H1 (cell line): Measurements from ENCODE around the gene GABRA4. TPM values are rescaled to one million over a fixed set of nuclear protein-coding genes. Genes with fewer than 3 reads are reported as not detected.

ENCODE experiments used
- CTCF ChIA-PET: fragments of 300-600 bp; sonication (Branson Sonifier 250); formaldehyde crosslinking; loops from one replicate; lab custom pipeline; 2021; ENCODE audit not compliant: partially characterized antibody; lab: Charles Lee
- POLR2A ChIA-PET: fragments of 300-600 bp; sonication (Branson Sonifier 250); formaldehyde crosslinking; loops from one replicate; lab custom pipeline; 2021; ENCODE audit warnings: inconsistent platforms; ENCODE audit not compliant: partially characterized antibody; lab: Charles Lee
- DNase-seq, 2 experiments: peaks; one replicate each; pipeline versions ENCODE4 v3.0.0 to v3.0.0-alpha.2; 2010 to 2022; ENCODE audit warnings: low spot score in 2 of 2, low read depth in 1 of 2, mixed read lengths in 1 of 2
- FAIRE-seq: peaks from 2 replicates; lab custom pipeline; 2011; peaks lifted over from hg19 to GRCh38; lab: Jason Lieb, UNC
- H2AFZ ChIP-seq: 2 replicates; pipeline ENCODE4 v1.8.1; 2012; ENCODE audit warnings: low read length, inconsistent platforms
- H2AK5ac ChIP-seq: 2 replicates; pipeline ENCODE4 v1.6.1; 2013; ENCODE audit warnings: low read depth, low read length
- H2BK120ac ChIP-seq: replicated peaks from 2 replicates; pipeline ENCODE3; 2013; ENCODE audit warnings: low read depth, low read length, inconsistent platforms
- H2BK12ac ChIP-seq: 2 replicates; pipeline ENCODE4 v1.6.1; 2013; ENCODE audit warnings: low read depth, low read length
- H2BK15ac ChIP-seq: 2 replicates; pipeline ENCODE4 v1.6.1; 2013; ENCODE audit warnings: low read length
- H2BK20ac ChIP-seq: 2 replicates; pipeline ENCODE4 v1.6.1; 2013; ENCODE audit warnings: low read length
- H2BK5ac ChIP-seq: 2 replicates; pipeline ENCODE4 v1.6.1; 2013; ENCODE audit warnings: low read depth, low read length
- H3K14ac ChIP-seq: 2 replicates; pipeline ENCODE4 v1.6.1; 2013; ENCODE audit warnings: inconsistent platforms; ENCODE audit not compliant: insufficient read length
- H3K18ac ChIP-seq: 2 replicates; pipeline ENCODE4 v1.6.1; 2013; ENCODE audit warnings: low read length; ENCODE audit errors: extremely low read depth
- H3K23ac ChIP-seq: 2 replicates; pipeline ENCODE4 v1.6.1; 2013; ENCODE audit warnings: inconsistent platforms; ENCODE audit not compliant: insufficient read length
- H3K23me2 ChIP-seq: 2 replicates; pipeline ENCODE4 v1.6.1; 2013; ENCODE audit warnings: low read depth, low read length
- H3K27ac ChIP-seq: 2 replicates; pipeline ENCODE4 v1.6.1; 2011; ENCODE audit warnings: low read depth, low read length, inconsistent platforms
- H3K27me3 ChIP-seq, 4 experiments: replicated peaks in 1 of 4; 1 replicate in 1 of 4; 2 replicates in 3 of 4; pipeline versions ENCODE4 v1.6.1 to v1.8.1; 2011 to 2013; ENCODE audit warnings: low read length in 3 of 4, mild to moderate bottlenecking in 3 of 4, inconsistent platforms in 2 of 4, mixed read lengths in 2 of 4, moderate library complexity in 1 of 4; ENCODE audit not compliant: control insufficient read depth in 3 of 4, insufficient read depth in 3 of 4; ENCODE audit errors: extremely low read depth in 1 of 4
- H3K36me3 ChIP-seq, 4 experiments: 2 replicates each; pipeline versions ENCODE4 v1.6.1 to v1.8.1; 2011 to 2013; ENCODE audit warnings: mild to moderate bottlenecking in 4 of 4, low read length in 3 of 4, moderate library complexity in 2 of 4, control low read depth in 1 of 4, inconsistent platforms in 1 of 4; ENCODE audit not compliant: insufficient read depth in 4 of 4, control insufficient read depth in 2 of 4
- H3K4ac ChIP-seq: replicated peaks from 2 replicates; pipeline ENCODE3; 2013; ENCODE audit warnings: low read length, low read depth, mixed read lengths, inconsistent platforms; ENCODE audit not compliant: insufficient read length
- H3K4me1 ChIP-seq, 4 experiments: replicated peaks in 1 of 4; 1 replicate in 1 of 4; 2 replicates in 3 of 4; pipeline versions ENCODE4 v1.6.1 to v1.8.1; 2011 to 2013; ENCODE audit warnings: low read length in 3 of 4, inconsistent platforms in 2 of 4, mixed read lengths in 1 of 4; ENCODE audit not compliant: insufficient read depth in 4 of 4, control insufficient read depth in 3 of 4
- H3K4me2 ChIP-seq, 2 experiments: 2 replicates each; pipeline versions ENCODE4 v1.6.1 to v1.8.1; 2011 to 2013; ENCODE audit warnings: low read depth in 2 of 2, low read length in 2 of 2, control low read depth in 1 of 2, inconsistent platforms in 1 of 2, mild to moderate bottlenecking in 1 of 2; ENCODE audit not compliant: insufficient read depth in 1 of 2
- H3K4me3 ChIP-seq, 4 experiments: fragments of 200-600, 300-600 bp in 1 of 4; sonication (generic), shearing (Covaris generic), sonication (Bioruptor Twin) in 1 of 4; 2 replicates each; pipeline versions ENCODE4 v1.5.1 to v1.8.1; 2011 to 2016; ENCODE audit warnings: low read length in 4 of 4, low read depth in 3 of 4, control low read depth in 2 of 4, inconsistent platforms in 2 of 4, mild to moderate bottlenecking in 2 of 4, mixed read lengths in 1 of 4, moderate library complexity in 1 of 4; ENCODE audit not compliant: insufficient read depth in 2 of 4; ENCODE audit errors: extremely low read depth in 1 of 4
- H3K56ac ChIP-seq: replicated peaks from 2 replicates; pipeline ENCODE3; 2013; ENCODE audit warnings: low read depth, mild to moderate bottlenecking, mixed read lengths, low read length, inconsistent platforms; ENCODE audit not compliant: insufficient read length
- H3K79me1 ChIP-seq: 2 replicates; pipeline ENCODE4 v1.6.1; 2013; ENCODE audit warnings: low read depth, low read length, control low read depth
- H3K79me2 ChIP-seq, 2 experiments: 2 replicates each; pipeline versions ENCODE4 v1.6.1 to v1.8.1; 2012 to 2013; ENCODE audit warnings: low read length in 2 of 2, mild to moderate bottlenecking in 2 of 2, inconsistent platforms in 1 of 2; ENCODE audit not compliant: insufficient read depth in 2 of 2, control insufficient read depth in 1 of 2
- H3K9ac ChIP-seq, 4 experiments: replicated peaks in 1 of 4; 1 replicate in 1 of 4; 2 replicates in 3 of 4; pipeline versions ENCODE4 v1.6.1 to v1.8.1; 2011 to 2013; ENCODE audit warnings: low read depth in 3 of 4, low read length in 3 of 4, control low read depth in 2 of 4, mild to moderate bottlenecking in 2 of 4, moderate library complexity in 2 of 4, inconsistent platforms in 1 of 4; ENCODE audit errors: extremely low read depth in 1 of 4
- H3K9me3 ChIP-seq, 2 experiments: 2 replicates each; pipeline versions ENCODE4 v1.6.1 to v1.8.1; 2012 to 2013; ENCODE audit warnings: mild to moderate bottlenecking in 2 of 2, moderate library complexity in 2 of 2, control low read depth in 1 of 2, inconsistent platforms in 1 of 2, low read depth in 1 of 2, low read length in 1 of 2, mixed read lengths in 1 of 2; ENCODE audit not compliant: insufficient read depth in 2 of 2
- H4K20me1 ChIP-seq, 2 experiments: replicated peaks in 1 of 2; 2 replicates each; pipeline versions ENCODE3 to v1.8.1; 2011 to 2013; ENCODE audit warnings: inconsistent platforms in 2 of 2, low read length in 2 of 2, mild to moderate bottlenecking in 1 of 2; ENCODE audit not compliant: insufficient read depth in 2 of 2, control insufficient read depth in 1 of 2
- H4K5ac ChIP-seq: 2 replicates; pipeline ENCODE4 v1.6.1; 2013; ENCODE audit warnings: low read length, low read depth, mixed read lengths, inconsistent platforms; ENCODE audit not compliant: insufficient read length
- H4K8ac ChIP-seq: 2 replicates; pipeline ENCODE4 v1.8.0; 2013; ENCODE audit warnings: mild to moderate bottlenecking, moderate library complexity, low read length, inconsistent platforms; ENCODE audit not compliant: insufficient read depth; ENCODE audit errors: extremely low read depth
- H4K91ac ChIP-seq: replicated peaks from 2 replicates; pipeline ENCODE3; 2013; ENCODE audit warnings: low read length, mixed read lengths, inconsistent platforms; ENCODE audit not compliant: insufficient read length
- CHD1 ChIP-seq: IDR thresholded peaks from 2 replicates; pipeline ENCODE4 v1.6.1; 2012; ENCODE audit warnings: low read depth, low read length, improper control_type of control experiment
- EGR1 ChIP-seq: IDR thresholded peaks from 2 replicates; pipeline ENCODE4 v1.6.1; 2011; ENCODE audit warnings: low read depth, low read length, borderline replicate concordance
- FOSL1 ChIP-seq: IDR thresholded peaks from 2 replicates; pipeline ENCODE4 v1.6.1; 2011; ENCODE audit warnings: mild to moderate bottlenecking, low read depth, low read length, moderate library complexity; ENCODE audit not compliant: insufficient read depth
- KDM5A ChIP-seq: fragments of 200-600 bp; IDR thresholded peaks from 2 replicates; pipeline ENCODE4 v1.7.1; 2012; ENCODE audit warnings: mild to moderate bottlenecking, low read length, inconsistent platforms, mixed read lengths
- ZNF274 ChIP-seq: IDR thresholded peaks from 2 replicates; pipeline ENCODE4 v1.7.0; 2012; ENCODE audit warnings: low read length, borderline replicate concordance; ENCODE audit errors: extremely low read depth
- WGBS, 2 experiments: shearing (Covaris generic) in 1 of 2; methylation state at CpG; one replicate each; pipeline versions ENCODE4 v1.1.6 to v1.1.7; 2013 to 2015; ENCODE audit warnings: low lambda C conversion rate in 2 of 2, mixed read lengths in 2 of 2, inconsistent platforms in 1 of 2, low coverage in 1 of 2, missing lambda C conversion rate in 1 of 2; ENCODE audit not compliant: insufficient replicate concordance in 2 of 2, insufficient coverage in 1 of 2, insufficient read length in 1 of 2; ENCODE audit errors: extremely low coverage in 1 of 2, missing lambda C conversion rate in 1 of 2; 5-methylcytosine and 5-hydroxymethylcytosine counted together
- polyA plus RNA-seq, 7 experiments: library from polyadenylated mRNA; depleted of rRNA in 3 of 7; stranded (reverse) in 5 of 7; unstranded in 2 of 7; fragments of >200 nt in 5 of 7; fragments of 200-250 nt in 2 of 7; gene quantifications; 1 replicate in 5 of 7; 2 replicates in 1 of 7; 4 replicates in 1 of 7; pipeline versions ENCODE4 v1.2.1 to v1.2.3, GENCODE V29; 2011 to 2013; ENCODE audit warnings: missing spikeins in 2 of 7, mixed read lengths in 2 of 7
- total RNA-seq: library from RNA; stranded (reverse); fragmentation: NEBNext Ultra II Directional; extraction: Animal tissue kit (Norgen Biotek cat#: 25700); gene quantifications from 2 replicates; pipeline ENCODE4 v1.2.1, GENCODE V29; 2021

Gene GABRA4
- total and polyA plus RNA-seq, 2 of the 8 experiments (the other 6 are each of a cell fraction or from before 2014, with no cell fraction given), result 0.09 to 0.37 TPM

GRCh38 chr4:46900082-46900481, 93.3 kb downstream of the GABRA4 start:
- no peak overlapping the region for H2BK12ac ChIP-seq
- no peak overlapping the region for H4K8ac ChIP-seq
- no peak overlapping the region for H2AK5ac ChIP-seq
- H3K36me3 ChIP-seq, result no peaks in the 10 kb centered on the region
- no peak overlapping the region for H3K56ac ChIP-seq
- H3K14ac ChIP-seq, result no peak overlapping the region
- no peaks in the 10 kb centered on the region for H3K79me2 ChIP-seq
- DNase-seq, result no peak
- no peak overlapping the region for H2BK15ac ChIP-seq
- H3K79me1 ChIP-seq, result no peaks in the 10 kb centered on the region
- no peak overlapping the region for H2BK5ac ChIP-seq
- no peak overlapping the region for H3K4me2 ChIP-seq
- no peak for TF ChIP-seq EGR1
- no peak for TF ChIP-seq CHD1
- TF ChIP-seq ZNF274, result no peak
- TF ChIP-seq FOSL1, result no peak
- TF ChIP-seq KDM5A, result no peak
- no peak overlapping the region for H3K23ac ChIP-seq
- ChIA-PET CTCF (interaction anchor here (0.6 to 2.3 kb wide), 3 partner anchors 10 to 483 kb away, joined by 3 to 6 read pairs (median 6); no protein-coding TSS in a partner anchor), POLR2A (no interaction called here)
- H3K9ac ChIP-seq, result no peak overlapping the region
- H3K23me2 ChIP-seq, result no peaks in the 10 kb centered on the region
- H4K20me1 ChIP-seq, result no peaks in the 10 kb centered on the region
- H2BK120ac ChIP-seq, result no peak overlapping the region
- H2AFZ ChIP-seq, result no peak overlapping the region
- H3K27ac ChIP-seq, result no peak overlapping the region
- 96% methylated on average over 1 of the region's 1 CpG; no CpG with 5 or more reads in 1 of the 2 experiments for WGBS, 2 experiments
- no peak overlapping the region for H3K4ac ChIP-seq
- no peak overlapping the region for H2BK20ac ChIP-seq
- no peak overlapping the region for H3K4me3 ChIP-seq
- H3K4me1 ChIP-seq, result no peaks in the 10 kb centered on the region
- no peaks in the 10 kb centered on the region for H3K9me3 ChIP-seq
- H3K18ac ChIP-seq, result no peak overlapping the region
- H4K5ac ChIP-seq, result no peak overlapping the region
- H3K27me3 ChIP-seq, result no peaks in the 10 kb centered on the region
- H4K91ac ChIP-seq, result no peak overlapping the region
- no peak for FAIRE-seq
